ENCODE data around the gene PRR22.

PRR22 gene

GRCh38 chr19:5795382-5795919 lies 10.9 kb upstream of the PRR22 start:
- peaks cover 11% of the 10 kb centered on the region; the same call in 1 of the 2 replicates for H3K27me3 ChIP-seq
- H3K27ac ChIP-seq: no peak overlapping the region
- peaks cover 28% of the 10 kb centered on the region for H3K4me1 ChIP-seq
- H4K20me1 ChIP-seq: no peaks in the 10 kb centered on the region
- no peak overlapping the region for H3K9ac ChIP-seq
- no peak overlapping the region for H3K4me3 ChIP-seq
- no peak overlapping the region for H3K4me2 ChIP-seq
- no peak for TF ChIP-seq Cebpa-rat (IDR thresholded peaks at IDR 0.05)
- no peaks in the 10 kb centered on the region for H3K9me3 ChIP-seq
- no peaks in the 10 kb centered on the region for H3K36me3 ChIP-seq

DNA sequence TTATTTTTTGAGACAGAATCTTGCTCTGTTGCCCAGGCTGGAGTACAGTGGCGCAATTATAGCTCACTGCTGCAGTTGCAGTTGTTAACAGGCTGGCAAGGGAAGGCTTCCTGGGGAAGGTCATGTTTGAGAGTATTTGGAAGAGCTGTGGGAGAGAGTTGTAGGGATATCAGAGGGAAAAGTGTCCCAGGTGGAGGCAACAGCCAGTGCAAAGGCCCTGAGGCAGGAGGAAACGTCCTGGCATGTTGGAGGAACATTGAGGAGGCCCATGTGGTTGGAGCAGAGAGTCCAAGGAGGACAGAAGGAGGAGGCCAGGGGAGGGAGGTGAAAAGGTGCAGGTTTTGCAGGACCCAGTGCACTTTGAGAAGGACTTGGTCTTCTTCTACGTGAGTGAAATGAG lies 8.6 kb upstream of the PRR22 start:
- Histone ChIP-seq H4K20me1 (peaks cover 11% of the 10 kb centered on the region), H3K4me3 (no peak overlapping the region), H3K27ac (no peak overlapping the region), H3K36me3 (peaks cover 21% of the 10 kb centered on the region), H3K9me3 (no peaks in the 10 kb centered on the region), H3K27me3 (no peaks in the 10 kb centered on the region), H3K4me2 (no peak overlapping the region), H3K4me1 (peaks cover 13% of the 10 kb centered on the region), H3K9ac (no peak overlapping the region)
- no peak for TF ChIP-seq Cebpa-rat (IDR thresholded peaks at IDR 0.05)

- H3K4me2 ChIP-seq: no peak overlapping the region
These were observed 7.7 kb upstream of the PRR22 start for GRCh38 chr19:5792224-5792623.

GRCh38 chr19:5790559-5791520 lies 6.3 kb upstream of the PRR22 start, which contains the start of gene DUS3L:
DUS3L (minus strand) TSS chr19:5791163; CDS start chr19:5791141, 22 bp downstream.
- Histone ChIP-seq H3K36me3 (peaks cover 45% of the 10 kb centered on the region), H3K9ac (peak within 1 kb of the TSS; percentile 98), H3K4me3 (peak within 1 kb of the TSS; percentile 85), H4K20me1 (peaks cover 20% of the 10 kb centered on the region), H3K27ac (peak within 1 kb of the TSS; percentile 100), H3K27me3 (no peaks in the 10 kb centered on the region), H3K9me3 (no peaks in the 10 kb centered on the region), H3K4me2 (peak within 1 kb of the TSS; percentile 93), H3K4me1 (peaks cover 8% of the 10 kb centered on the region)
- TF ChIP-seq Cebpa-rat (IDR thresholded peaks at IDR 0.05): no peak

More at GRCh38 chr19:5792224-5792623, 7.7 kb upstream of the PRR22 start:
- Histone ChIP-seq H3K4me1 (peaks cover 8% of the 10 kb centered on the region), H3K4me3 (no peak overlapping the region), H3K9ac (no peak overlapping the region), H4K20me1 (peaks cover 20% of the 10 kb centered on the region), H3K36me3 (peaks cover 31% of the 10 kb centered on the region), H3K9me3 (no peaks in the 10 kb centered on the region), H3K27ac (no peak overlapping the region), H3K27me3 (no peaks in the 10 kb centered on the region)
- TF ChIP-seq Cebpa-rat (IDR thresholded peaks at IDR 0.05): no peak

- no peaks in the 10 kb centered on the region for H3K27me3 ChIP-seq
- no peak for TF ChIP-seq Cebpa-rat (IDR thresholded peaks at IDR 0.05)
- H3K4me3 ChIP-seq: peak overlapping the region; percentile 85
- H3K4me2 ChIP-seq: peak overlapping the region; percentile 93
- peak overlapping the region; percentile 98 for H3K9ac ChIP-seq
- peaks cover 28% of the 10 kb centered on the region for H4K20me1 ChIP-seq
- peaks cover 8% of the 10 kb centered on the region for H3K4me1 ChIP-seq
- peaks cover 53% of the 10 kb centered on the region for H3K36me3 ChIP-seq
- H3K27ac ChIP-seq: peak overlapping the region; percentile 100
- H3K9me3 ChIP-seq: no peaks in the 10 kb centered on the region
These were observed 5.5 kb upstream of the PRR22 start for GRCh38 chr19:5789886-5790558.

GRCh38 chr19:5789351-5789761 lies 4.8 kb upstream of the PRR22 start:
- H3K27ac ChIP-seq: no peak overlapping the region
- H3K9ac ChIP-seq: peak overlapping the region; percentile 98; the same call in 1 of the 2 replicates
- H3K4me2 ChIP-seq: no peak overlapping the region
- peaks cover 60% of the 10 kb centered on the region for H3K36me3 ChIP-seq
- no peaks in the 10 kb centered on the region for H3K9me3 ChIP-seq
- no peak overlapping the region for H3K4me3 ChIP-seq
- H4K20me1 ChIP-seq: peaks cover 32% of the 10 kb centered on the region
- no peak for TF ChIP-seq Cebpa-rat (IDR thresholded peaks at IDR 0.05)
- no peaks in the 10 kb centered on the region for H3K27me3 ChIP-seq
- peaks cover 8% of the 10 kb centered on the region for H3K4me1 ChIP-seq

DNA sequence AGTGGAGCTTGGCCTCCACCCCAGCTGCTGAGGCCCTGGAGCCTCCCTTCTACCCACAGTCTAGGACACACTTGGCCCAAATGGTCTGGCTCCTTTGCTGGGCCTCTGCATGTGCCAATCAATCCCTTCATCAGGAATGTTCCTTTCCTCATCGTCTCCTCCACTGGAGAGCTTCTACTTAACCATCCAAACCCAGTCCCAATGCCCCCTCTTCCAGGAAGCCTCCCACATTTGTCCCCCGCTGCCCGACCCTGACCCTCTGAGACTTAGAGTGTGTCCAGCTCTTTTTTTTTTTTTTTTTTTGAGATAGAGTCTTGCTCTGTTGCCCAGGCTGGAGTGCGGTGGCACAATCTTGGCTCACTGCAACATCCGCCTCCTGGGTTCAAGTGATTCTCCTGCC lies 3.9 kb upstream of the PRR22 start:
- H3K9me3 ChIP-seq: no peaks in the 10 kb centered on the region
- peaks cover 69% of the 10 kb centered on the region for H3K36me3 ChIP-seq
- no peak overlapping the region for H3K27ac ChIP-seq
- no peak for TF ChIP-seq Cebpa-rat (IDR thresholded peaks at IDR 0.05)
- H3K9ac ChIP-seq: no peak overlapping the region
- peaks cover 8% of the 10 kb centered on the region for H3K4me1 ChIP-seq
- no peak overlapping the region for H3K4me3 ChIP-seq
- no peak overlapping the region for H3K4me2 ChIP-seq
- no peaks in the 10 kb centered on the region for H3K27me3 ChIP-seq
- H4K20me1 ChIP-seq: peaks cover 32% of the 10 kb centered on the region

DNA sequence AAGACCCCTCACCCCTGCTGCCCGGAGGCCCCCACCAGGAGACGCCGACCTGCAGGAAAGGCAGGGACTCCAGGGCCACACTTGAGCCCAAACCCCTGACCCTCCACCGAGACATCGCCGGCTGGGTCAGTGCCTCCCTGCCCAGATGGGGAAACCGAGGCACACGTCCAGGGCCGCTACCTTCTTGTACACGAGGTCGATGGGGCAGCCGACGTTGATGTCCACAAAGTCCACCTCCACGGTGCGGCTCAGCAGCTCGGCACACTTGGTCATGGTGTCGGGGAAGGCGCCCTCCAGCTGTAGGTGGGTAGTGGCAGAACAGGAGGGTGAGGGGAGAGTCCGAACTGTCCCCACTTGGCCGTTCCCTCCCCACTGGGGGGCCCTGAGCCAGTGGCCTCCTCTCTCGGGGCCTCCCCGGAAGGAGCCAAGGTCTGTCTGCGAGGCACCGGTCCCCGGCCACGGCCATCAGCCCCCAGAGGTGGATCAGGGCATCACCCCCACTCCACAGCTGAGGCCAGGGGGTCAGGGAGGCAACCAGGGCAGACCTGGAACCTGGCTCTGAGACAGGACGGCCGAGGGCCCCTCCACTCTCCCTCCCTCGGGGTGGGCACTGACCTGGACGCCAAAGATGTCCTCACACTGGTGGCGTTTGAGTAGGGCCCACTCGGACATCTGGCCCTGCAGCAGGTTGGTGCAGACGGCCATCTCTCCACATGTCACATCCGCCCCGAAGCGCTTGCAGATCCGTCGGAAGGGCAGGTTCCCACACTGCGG lies 3.0 kb upstream of the PRR22 start:
- Histone ChIP-seq H3K27ac (no peak overlapping the region), H3K4me1 (peaks cover 8% of the 10 kb centered on the region), H4K20me1 (peaks cover 32% of the 10 kb centered on the region), H3K9me3 (no peaks in the 10 kb centered on the region), H3K27me3 (no peaks in the 10 kb centered on the region), H3K4me2 (no peak overlapping the region), H3K9ac (no peak overlapping the region), H3K4me3 (no peak overlapping the region), H3K36me3 (peaks cover 77% of the 10 kb centered on the region)
- TF ChIP-seq Cebpa-rat (IDR thresholded peaks at IDR 0.05): no peak

Measured in BLaER1 (cell line).